Measurements from ENCODE around the gene DNAJC12. TPM values are rescaled to one million over a fixed set of nuclear protein-coding genes. Genes with fewer than 3 reads are reported as not detected.

DNAJC12 gene
- total RNA-seq, 1 donor from 2014 or later: 0.17 TPM

- no peak overlapping the region for H3K4me3 ChIP-seq (ENCODE audit: low read depth, low read length)
- no peak for TF ChIP-seq CTCF (conservative IDR thresholded peaks at IDR 0.05; ENCODE audit: low read depth, low read length)
- DNase-seq (ENCODE audit: low read depth): no peak
Measured at GRCh38 chr10:67775279-67775678, 62.7 kb downstream of the DNAJC12 start.

- no peak overlapping the region for H3K4me3 ChIP-seq (ENCODE audit: low read depth, low read length)
- DNase-seq (ENCODE audit: low read depth): no peak
- TF ChIP-seq CTCF (conservative IDR thresholded peaks at IDR 0.05; ENCODE audit: low read depth, low read length): no peak
Measured at GRCh38 chr10:67772894-67773511, 65.0 kb downstream of the DNAJC12 start.

- no peak for TF ChIP-seq CTCF (conservative IDR thresholded peaks at IDR 0.05; ENCODE audit: low read depth, low read length)
- H3K4me3 ChIP-seq (ENCODE audit: low read depth, low read length): no peak overlapping the region
- no peak for DNase-seq (ENCODE audit: low read depth)
Measured at GRCh38 chr10:67772151-67772550, 65.8 kb downstream of the DNAJC12 start.

GRCh38 chr10:67771200-67771599, 66.8 kb downstream of the DNAJC12 start:
- no peak for TF ChIP-seq CTCF (conservative IDR thresholded peaks at IDR 0.05; ENCODE audit: low read depth, low read length)
- no peak overlapping the region for H3K4me3 ChIP-seq (ENCODE audit: low read depth, low read length)
- DNase-seq (ENCODE audit: low read depth): no peak

GRCh38 chr10:67770537-67770936, 67.5 kb downstream of the DNAJC12 start:
- no peak for TF ChIP-seq CTCF (conservative IDR thresholded peaks at IDR 0.05; ENCODE audit: low read depth, low read length)
- no peak for DNase-seq (ENCODE audit: low read depth)
- no peak overlapping the region for H3K4me3 ChIP-seq (ENCODE audit: low read depth, low read length)

- no peak for TF ChIP-seq CTCF (conservative IDR thresholded peaks at IDR 0.05; ENCODE audit: low read depth, low read length)
- DNase-seq (ENCODE audit: low read depth): no peak
- H3K4me3 ChIP-seq (ENCODE audit: low read depth, low read length): no peak overlapping the region
Measured at GRCh38 chr10:67767244-67767643, 70.7 kb downstream of the DNAJC12 start.
